Measurements from ENCODE around the gene ABHD13. TPM values are rescaled to one million over a fixed set of nuclear protein-coding genes. Genes with fewer than 3 reads are reported as not detected.
"Not testable (repeated sequence)": the region's sequence is repeated elsewhere in the genome, so short reads cannot be mapped to it uniquely, and the experiment has no call there.

Gene ABHD13
- polyA plus RNA-seq, 3 donors, result 6.8 to 20.7 (median 18.6) TPM

GRCh38 chr13:108267347-108267746 lies 49.2 kb downstream of the ABHD13 start:
- H3K36me3 Mint-ChIP-seq, result peaks cover 2 to 9% of the 10 kb centered on the region in 2 donors
- H3K36me3 ChIP-seq (replicated peaks in 1 of 2; ENCODE audit: control insufficient read depth in 1 of 2, insufficient read depth in 2 of 2, low read length in 2 of 2), result no peaks in the 10 kb centered on the region
- H3K9me3 ChIP-seq (replicated peaks in 1 of 2; ENCODE audit: control insufficient read depth in 1 of 2, insufficient read depth in 1 of 2, low read length in 2 of 2), result no peaks in the 10 kb centered on the region
- DNase-seq, result peak; percentile 62 to 75 (median 73)
- TF ChIP-seq CTCF (IDR thresholded peaks at IDR 0.05), result no peak
- peak overlapping the region; percentile 95 to 99 for H3K27ac ChIP-seq (ENCODE audit: low read depth in 1 of 2, low read length in 2 of 2)
- peaks cover 53% of the 10 kb centered on the region for H3K4me1 Mint-ChIP-seq
- no peaks in the 10 kb centered on the region for H3K27me3 ChIP-seq (ENCODE audit: control insufficient read depth in 2 of 2, insufficient read depth in 2 of 2, low read length in 2 of 2)
- peak overlapping the region in 2 of 3 experiments; percentile 46 to 98 for H3K4me3 ChIP-seq (replicated peaks in 1 of 3; ENCODE audit: low read depth in 2 of 3, low read length in 3 of 3)
- H3K79me2 ChIP-seq (ENCODE audit: insufficient read depth, low read length), result peaks cover 41% of the 10 kb centered on the region
- WGBS (ENCODE audit: insufficient coverage), result 0% methylated on average over 1 of the region's 4 CpGs
- peak overlapping the region; percentile 96 to 99 (median 98) for H3K27ac Mint-ChIP-seq
- no peaks in the 10 kb centered on the region for H3K27me3 Mint-ChIP-seq (ENCODE audit: low read depth in 3 of 3)
- H3K4me2 ChIP-seq (replicated peaks; ENCODE audit: extremely low read depth, low read length, poor library complexity, severe bottlenecking), result peak overlapping the region; percentile 86
- peaks cover 45 to 54% of the 10 kb centered on the region in 2 donors for H3K4me1 ChIP-seq (ENCODE audit: control insufficient read depth in 1 of 2, insufficient read depth in 2 of 2, low read length in 2 of 2)
- peak overlapping the region; percentile 48 to 93 for H3K4me3 Mint-ChIP-seq
- intact Hi-C loops (cut with micrococcal nuclease), result loop anchor here in 1 of 2 donors (5.0 kb wide), 1 partner anchor 50 kb away; the partner anchor contains the start of genes ABHD13 and LIG4
- peak overlapping the region; percentile 69 for H3K9ac ChIP-seq (ENCODE audit: insufficient read depth, low read length, poor library complexity, severe bottlenecking)
- H2AFZ ChIP-seq (ENCODE audit: insufficient read depth, low read depth, low read length, poor library complexity, severe bottlenecking), result peak overlapping the region; percentile 85
- H4K20me1 ChIP-seq (ENCODE audit: insufficient read depth, low read length), result no peaks in the 10 kb centered on the region
- peaks cover 0 to 3% (median 0%) of the 10 kb centered on the region in 7 donors for H3K9me3 Mint-ChIP-seq

- peaks cover 56% of the 10 kb centered on the region for H3K4me1 Mint-ChIP-seq
Observed at GRCh38 chr13:108267855-108268254, 49.7 kb downstream of the ABHD13 start.

More at GRCh38 chr13:108267855-108268254, 49.7 kb downstream of the ABHD13 start:
- not testable (repeated sequence) for H3K9ac ChIP-seq (ENCODE audit: insufficient read depth, low read length, poor library complexity, severe bottlenecking); H2AFZ ChIP-seq (ENCODE audit: insufficient read depth, low read depth, low read length, poor library complexity, severe bottlenecking); H3K36me3 ChIP-seq (replicated peaks in 1 of 2; ENCODE audit: control insufficient read depth in 1 of 2, insufficient read depth in 2 of 2, low read length in 2 of 2); DNase-seq; H3K27me3 Mint-ChIP-seq (ENCODE audit: low read depth in 3 of 3); H3K36me3 Mint-ChIP-seq; H3K4me3 Mint-ChIP-seq; H3K27me3 ChIP-seq (ENCODE audit: control insufficient read depth in 2 of 2, insufficient read depth in 2 of 2, low read length in 2 of 2); H3K9me3 ChIP-seq (replicated peaks in 1 of 2; ENCODE audit: control insufficient read depth in 1 of 2, insufficient read depth in 1 of 2, low read length in 2 of 2); H3K9me3 Mint-ChIP-seq; H4K20me1 ChIP-seq (ENCODE audit: insufficient read depth, low read length)
- H3K4me2 ChIP-seq (replicated peaks; ENCODE audit: extremely low read depth, low read length, poor library complexity, severe bottlenecking), result peak overlapping the region; percentile 86
- peak overlapping the region; percentile 96 to 99 (median 98) for H3K27ac Mint-ChIP-seq
- H3K4me3 ChIP-seq (replicated peaks in 1 of 3; ENCODE audit: low read depth in 2 of 3, low read length in 3 of 3), result peak overlapping the region in 1 of 3 experiments; percentile 98
- intact Hi-C loops (cut with micrococcal nuclease), result loop anchor here (2.0 to 5.0 kb wide), 2 partner anchors 49 to 51 kb away; partner anchors contain the start of genes ABHD13 (in 2 of the 2) and LIG4 (in 1 of the 2)
- no CpG with 5 or more reads among the region's 3 CpGs for WGBS (ENCODE audit: insufficient coverage)
- peaks cover 46% of the 10 kb centered on the region for H3K79me2 ChIP-seq (ENCODE audit: insufficient read depth, low read length)
- H3K27ac ChIP-seq (ENCODE audit: low read depth in 1 of 2, low read length in 2 of 2), result peak overlapping the region in 1 of 2 donors; percentile 99
- H3K4me1 ChIP-seq (ENCODE audit: control insufficient read depth in 1 of 2, insufficient read depth in 2 of 2, low read length in 2 of 2), result peaks cover 45 to 57% of the 10 kb centered on the region in 2 donors

All from CD14-positive monocyte (primary cell).